ENCODE measurements around the gene NR4A3.
"Not testable (repeated sequence)": the region's sequence is repeated elsewhere in the genome, so short reads cannot be mapped to it uniquely, and the experiment has no call there.

NR4A3 gene

GRCh38 chr9:99834474-99834873, 12.8 kb downstream of the NR4A3 start:
- DNase-seq (ENCODE audit: low read depth), result no peak

- DNase-seq (ENCODE audit: low read depth), result no peak
Measured at GRCh38 chr9:99835142-99835541, 13.5 kb downstream of the NR4A3 start.

- DNase-seq (ENCODE audit: low read depth), result no peak
Measured at GRCh38 chr9:99835581-99835980, 13.9 kb downstream of the NR4A3 start.

GRCh38 chr9:99840072-99840471, 18.4 kb downstream of the NR4A3 start:
- DNase-seq (ENCODE audit: low read depth), result no peak

GRCh38 chr9:99845063-99845462, 23.4 kb downstream of the NR4A3 start:
- DNase-seq (ENCODE audit: low read depth), result no peak

GRCh38 chr9:99848447-99848846, 26.8 kb downstream of the NR4A3 start:
- no peak for DNase-seq (ENCODE audit: low read depth)

GRCh38 chr9:99850736-99851499, 29.2 kb downstream of the NR4A3 start:
- no peak for DNase-seq (ENCODE audit: low read depth)

GRCh38 chr9:99851500-99851822, 29.8 kb downstream of the NR4A3 start:
- DNase-seq (ENCODE audit: low read depth), result no peak

- no peak for DNase-seq (ENCODE audit: low read depth)
Measured at GRCh38 chr9:99852617-99853016, 30.9 kb downstream of the NR4A3 start.

GRCh38 chr9:99855467-99856176, 33.9 kb downstream of the NR4A3 start:
- no peak for DNase-seq (ENCODE audit: low read depth)

GRCh38 chr9:99857576-99857975, 35.9 kb downstream of the NR4A3 start:
- not testable (repeated sequence) for DNase-seq (ENCODE audit: low read depth)

- DNase-seq (ENCODE audit: low read depth), result no peak
Measured at GRCh38 chr9:99858087-99858486, 36.4 kb downstream of the NR4A3 start.

- no peak for DNase-seq (ENCODE audit: low read depth)
Measured at GRCh38 chr9:99859243-99859980, 37.7 kb downstream of the NR4A3 start.

- no peak for DNase-seq (ENCODE audit: low read depth)
Measured at GRCh38 chr9:99860266-99860665, 38.6 kb downstream of the NR4A3 start.

GRCh38 chr9:99863955-99864354, 42.3 kb downstream of the NR4A3 start:
- DNase-seq (ENCODE audit: low read depth), result no peak

GRCh38 chr9:99866398-99866797, 44.7 kb downstream of the NR4A3 start:
- no peak for DNase-seq (ENCODE audit: low read depth)

- DNase-seq (ENCODE audit: low read depth), result no peak
Measured at GRCh38 chr9:99867536-99867935, 45.9 kb downstream of the NR4A3 start.

GRCh38 chr9:99867968-99868367, 46.3 kb downstream of the NR4A3 start:
- DNase-seq (ENCODE audit: low read depth), result no peak

- no peak for DNase-seq (ENCODE audit: low read depth)
Measured at GRCh38 chr9:99868845-99869244, 47.2 kb downstream of the NR4A3 start.

GRCh38 chr9:99870126-99870525, 48.4 kb downstream of the NR4A3 start:
- DNase-seq (ENCODE audit: low read depth), result no peak

- DNase-seq (ENCODE audit: low read depth), result peak; percentile 32
Measured at GRCh38 chr9:99873531-99873930, 51.8 kb downstream of the NR4A3 start.

- DNase-seq (ENCODE audit: low read depth), result no peak
Measured at GRCh38 chr9:99873943-99874584, 52.4 kb downstream of the NR4A3 start.

GRCh38 chr9:99876190-99876589, 54.5 kb downstream of the NR4A3 start:
- no peak for DNase-seq (ENCODE audit: low read depth)

Data from HS-5 (cell line).